Neuronal stem cell (in vitro differentiated cells): ENCODE data around the gene ZFHX3.

Experiments
- DNase-seq: peaks from one replicate; pipeline ENCODE4 v3.0.0-alpha.2; 2013; ENCODE audit warnings: low spot score
- H2AFZ ChIP-seq: one replicate; pipeline ENCODE4 v1.6.1; 2013; ENCODE audit warnings: mild to moderate bottlenecking, low read length, inconsistent platforms
- H2AK5ac ChIP-seq: 2 replicates; pipeline ENCODE4 v1.6.1; 2013; ENCODE audit warnings: low read depth, mild to moderate bottlenecking, inconsistent platforms, low read length, moderate library complexity, mixed read lengths
- H2BK120ac ChIP-seq: 2 replicates; pipeline ENCODE4 v1.6.1; 2013; ENCODE audit warnings: low read depth, mild to moderate bottlenecking, inconsistent platforms, low read length, moderate library complexity, mixed read lengths
- H2BK12ac ChIP-seq: one replicate; pipeline ENCODE4 v1.6.1; 2013; ENCODE audit warnings: low read length, inconsistent platforms
- H2BK15ac ChIP-seq: 2 replicates; pipeline ENCODE4 v1.6.1; 2013; ENCODE audit warnings: mild to moderate bottlenecking, low read length, inconsistent platforms, mixed read lengths
- H2BK5ac ChIP-seq: one replicate; pipeline ENCODE4 v1.6.1; 2013; ENCODE audit warnings: inconsistent platforms, mild to moderate bottlenecking, low read length, moderate library complexity
- H3K14ac ChIP-seq: one replicate; pipeline ENCODE4 v1.6.1; 2013; ENCODE audit warnings: low read length, inconsistent platforms
- H3K18ac ChIP-seq: 2 replicates; pipeline ENCODE4 v1.6.1; 2013; ENCODE audit warnings: low read length, inconsistent platforms
- H3K23ac ChIP-seq: 2 replicates; pipeline ENCODE4 v1.6.1; 2013; ENCODE audit warnings: low read depth, mild to moderate bottlenecking, mixed read lengths, low read length, inconsistent platforms; ENCODE audit not compliant: poor library complexity
- H3K27ac ChIP-seq: replicated peaks from 3 replicates; pipeline ENCODE4 v1.5.1; 2013; ENCODE audit warnings: low read length, inconsistent platforms
- H3K27me3 ChIP-seq, 3 experiments: 2 replicates each; pipeline ENCODE4 v1.6.1; 2013; ENCODE audit warnings: low read length in 3 of 3, mild to moderate bottlenecking in 2 of 3, inconsistent platforms in 1 of 3, low read depth in 1 of 3, mixed read lengths in 1 of 3, moderate library complexity in 1 of 3; ENCODE audit not compliant: control insufficient read depth in 3 of 3, insufficient read depth in 3 of 3
- H3K36me3 ChIP-seq, 2 donors: replicated peaks in 1 of 2; 2 replicates each; pipeline ENCODE4 v1.6.1; 2013; ENCODE audit warnings: low read length in 2 of 2; ENCODE audit not compliant: control insufficient read depth in 2 of 2, insufficient read depth in 2 of 2
- H3K4ac ChIP-seq: 2 replicates; pipeline ENCODE4 v1.6.1; 2013; ENCODE audit warnings: inconsistent platforms, mild to moderate bottlenecking, low read length, moderate library complexity
- H3K4me1 ChIP-seq, 2 donors: 1 replicate in 1 of 2; 2 replicates in 1 of 2; pipeline ENCODE4 v1.6.1; 2013; ENCODE audit warnings: low read length in 2 of 2, low read depth in 1 of 2; ENCODE audit not compliant: control insufficient read depth in 2 of 2, insufficient read depth in 1 of 2
- H3K4me2 ChIP-seq: one replicate; pipeline ENCODE4 v1.6.1; 2013; ENCODE audit warnings: mild to moderate bottlenecking, low read length, inconsistent platforms; ENCODE audit not compliant: insufficient read depth, poor library complexity, severe bottlenecking
- H3K4me3 ChIP-seq, 2 donors: 2 replicates each; pipeline ENCODE4 v1.5.1; 2013; ENCODE audit warnings: low read length in 2 of 2, mild to moderate bottlenecking in 2 of 2, inconsistent platforms in 1 of 2, moderate library complexity in 1 of 2
- H3K79me1 ChIP-seq: one replicate; pipeline ENCODE4 v1.6.1; 2013; ENCODE audit warnings: low read depth, mild to moderate bottlenecking, inconsistent platforms, low read length, moderate library complexity
- H3K9ac ChIP-seq: one replicate; pipeline ENCODE4 v1.6.1; 2013; ENCODE audit warnings: mild to moderate bottlenecking, low read depth, low read length, inconsistent platforms; ENCODE audit not compliant: poor library complexity
- H3K9me3 ChIP-seq, 2 donors: replicated peaks in 1 of 2; 2 replicates each; pipeline versions ENCODE3 to v1.6.1; 2013; ENCODE audit warnings: low read length in 2 of 2, mild to moderate bottlenecking in 2 of 2, inconsistent platforms in 1 of 2, low read depth in 1 of 2, mixed read lengths in 1 of 2, moderate library complexity in 1 of 2; ENCODE audit not compliant: control insufficient read depth in 2 of 2, insufficient read depth in 1 of 2
- H4K8ac ChIP-seq: one replicate; pipeline ENCODE4 v1.6.1; 2013; ENCODE audit warnings: low read depth, mild to moderate bottlenecking, inconsistent platforms, low read length, moderate library complexity
- H4K91ac ChIP-seq: one replicate; pipeline ENCODE4 v1.6.1; 2013; ENCODE audit warnings: low read length, low read depth, mild to moderate bottlenecking, inconsistent platforms; ENCODE audit not compliant: poor library complexity
- WGBS, 2 donors: extraction: QIAGEN DNeasy Blood & Tissue Kit; methylation state at CpG; one replicate each; pipeline ENCODE4 v1.1.7; 2013; ENCODE audit warnings: missing lambda C conversion rate in 2 of 2, mixed read lengths in 1 of 2; ENCODE audit not compliant: insufficient read length in 2 of 2, insufficient replicate concordance in 1 of 2; ENCODE audit errors: extremely low coverage in 2 of 2; 5-methylcytosine and 5-hydroxymethylcytosine counted together

Gene ZFHX3

DNA sequence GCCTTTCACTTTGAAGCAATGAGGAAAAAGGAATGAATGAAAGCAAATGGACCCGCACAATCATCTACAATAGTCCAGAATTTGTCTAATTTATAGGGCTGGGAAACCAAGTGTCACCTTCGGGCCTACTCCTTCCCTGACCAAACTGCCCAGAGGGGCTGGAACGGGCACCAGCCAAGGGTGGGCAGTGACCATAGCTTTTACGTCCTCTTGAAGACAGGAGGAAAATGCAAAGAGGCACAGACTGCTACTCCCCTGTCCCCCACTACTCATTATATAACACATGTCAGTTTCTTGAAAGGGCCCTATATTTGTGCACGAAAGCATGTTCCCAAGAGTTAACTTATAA lies 122.3 kb downstream of the ZFHX3 start:
- Histone ChIP-seq H3K4me2 (no peak overlapping the region), H2BK5ac (no peak overlapping the region), H3K4ac (no peak overlapping the region), H2BK12ac (no peak overlapping the region), H3K9ac (no peak overlapping the region), H2BK120ac (no peak overlapping the region), H3K27ac (no peak overlapping the region), H3K27me3 (no peaks in the 10 kb centered on the region), H4K8ac (no peak overlapping the region), H3K4me1 (peaks cover 9 to 21% of the 10 kb centered on the region in 2 donors), H3K18ac (no peak overlapping the region), H3K79me1 (no peaks in the 10 kb centered on the region), H3K36me3 (no peaks in the 10 kb centered on the region), H2BK15ac (no peak overlapping the region), H3K14ac (no peak overlapping the region), H3K9me3 (peaks cover 0 to 1% of the 10 kb centered on the region in 2 donors), H2AK5ac (no peak overlapping the region), H3K23ac (no peak overlapping the region), H3K4me3 (no peak overlapping the region), H2AFZ (no peak overlapping the region), H4K91ac (no peak overlapping the region)
- WGBS, 2 donors: no CpG with 5 or more reads among the region's 5 CpGs
- DNase-seq: no peak

DNA sequence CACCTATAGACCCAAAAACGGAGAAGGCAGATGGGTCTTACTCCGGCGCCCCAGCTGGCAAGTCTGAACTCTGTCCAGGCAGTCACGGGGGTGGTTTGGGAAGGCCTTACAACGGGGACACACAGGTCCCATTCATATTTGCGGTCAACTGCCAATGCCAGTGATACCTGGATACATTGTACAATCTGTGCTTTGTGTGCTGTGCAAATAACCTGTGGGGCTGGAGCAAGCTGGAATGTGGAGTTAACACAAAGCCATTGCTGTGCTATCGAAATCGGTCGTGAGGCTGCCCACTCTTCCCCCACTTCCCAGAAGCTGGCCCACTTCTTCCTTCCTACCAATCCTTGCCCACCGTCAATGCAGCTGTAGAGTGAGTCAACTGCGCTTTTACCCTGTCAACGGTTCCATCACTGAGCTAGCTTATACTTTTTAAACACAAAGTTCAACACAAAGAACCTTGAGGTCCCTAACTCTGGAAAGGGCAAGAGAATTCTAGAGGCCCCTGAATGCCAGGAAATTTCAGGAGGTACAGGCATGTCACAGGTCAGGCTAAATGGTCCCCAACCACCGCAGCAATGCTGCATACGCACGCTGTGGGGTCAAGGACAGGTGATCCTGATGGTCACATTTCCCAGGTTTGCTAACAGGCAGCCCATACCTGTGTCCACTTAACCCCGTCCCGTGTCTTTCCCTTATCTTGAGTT lies 122.8 kb downstream of the ZFHX3 start:
- Histone ChIP-seq H3K23ac (no peak overlapping the region), H3K4me3 (no peak overlapping the region), H2BK12ac (no peak overlapping the region), H3K14ac (no peak overlapping the region), H3K36me3 (no peaks in the 10 kb centered on the region), H3K79me1 (no peaks in the 10 kb centered on the region), H3K27me3 (no peaks in the 10 kb centered on the region), H3K9ac (no peak overlapping the region), H3K18ac (no peak overlapping the region), H2BK5ac (no peak overlapping the region), H3K9me3 (peaks cover 0 to 1% of the 10 kb centered on the region in 2 donors), H3K27ac (no peak overlapping the region), H3K4me1 (peaks cover 9 to 18% of the 10 kb centered on the region in 2 donors), H2AK5ac (no peak overlapping the region), H2BK120ac (no peak overlapping the region), H4K91ac (no peak overlapping the region), H3K4ac (no peak overlapping the region), H4K8ac (no peak overlapping the region), H2BK15ac (no peak overlapping the region), H2AFZ (no peak overlapping the region), H3K4me2 (no peak overlapping the region)
- no CpG with 5 or more reads among the region's 17 CpGs for WGBS, 2 donors
- no peak for DNase-seq

DNA sequence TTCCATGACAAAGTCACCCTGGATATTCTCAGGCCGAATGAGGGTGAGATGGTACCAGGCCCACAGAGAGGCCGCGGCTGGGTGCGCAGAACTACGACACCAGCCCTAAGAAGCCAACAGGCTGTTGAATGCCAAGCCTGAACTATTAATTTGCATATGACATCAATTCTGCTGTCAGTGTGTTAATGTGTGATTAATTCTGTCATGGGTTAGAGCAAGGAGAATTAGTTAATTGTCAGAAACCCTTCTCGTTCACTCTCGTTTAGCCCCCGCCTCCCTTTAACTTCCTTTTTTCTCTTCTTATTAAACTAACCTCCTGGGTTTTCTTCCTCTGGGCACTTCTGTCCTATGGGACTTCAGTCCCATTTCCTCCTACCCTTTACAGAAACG lies 123.4 kb downstream of the ZFHX3 start:
- H3K4ac ChIP-seq: no peak overlapping the region
- no peak overlapping the region for H3K27ac ChIP-seq
- H3K79me1 ChIP-seq: no peaks in the 10 kb centered on the region
- no peak overlapping the region for H3K4me3 ChIP-seq
- H2BK15ac ChIP-seq: no peak overlapping the region
- H3K36me3 ChIP-seq: no peaks in the 10 kb centered on the region
- no peak overlapping the region for H3K9ac ChIP-seq
- DNase-seq: no peak
- no peak overlapping the region for H3K18ac ChIP-seq
- H4K8ac ChIP-seq: no peak overlapping the region
- no peak overlapping the region for H2BK120ac ChIP-seq
- H3K4me1 ChIP-seq: peaks cover 8 to 18% of the 10 kb centered on the region in 2 donors
- no peak overlapping the region for H3K14ac ChIP-seq
- WGBS, 2 donors: no CpG with 5 or more reads among the region's 9 CpGs
- H2BK5ac ChIP-seq: no peak overlapping the region
- no peak overlapping the region for H2AK5ac ChIP-seq
- no peaks in the 10 kb centered on the region for H3K27me3 ChIP-seq
- H2BK12ac ChIP-seq: no peak overlapping the region
- H3K4me2 ChIP-seq: no peak overlapping the region
- H2AFZ ChIP-seq: no peak overlapping the region
- H4K91ac ChIP-seq: no peak overlapping the region
- H3K9me3 ChIP-seq: no peaks in the 10 kb centered on the region
- H3K23ac ChIP-seq: no peak overlapping the region

DNA sequence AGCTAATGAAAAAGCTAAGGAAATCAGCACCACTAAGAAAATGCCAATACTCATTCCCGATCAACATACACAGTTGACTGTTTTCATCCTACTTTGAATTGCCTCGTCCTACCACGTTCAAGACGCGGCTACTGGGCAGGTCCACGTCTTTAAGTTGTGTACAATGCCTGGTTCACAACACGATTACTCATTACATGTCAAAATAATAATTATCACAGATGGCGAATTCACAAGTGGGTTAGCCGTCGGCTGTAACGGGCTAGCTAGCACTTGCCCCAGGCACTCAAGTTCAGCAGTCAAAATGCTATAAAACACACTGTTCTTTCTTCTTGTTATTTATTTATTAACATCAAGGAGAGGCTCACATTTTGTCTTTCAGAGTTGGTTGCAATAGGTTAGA lies 124.2 kb downstream of the ZFHX3 start:
- Histone ChIP-seq H3K14ac (no peak overlapping the region), H2BK15ac (no peak overlapping the region), H3K4me2 (no peak overlapping the region), H4K8ac (no peak overlapping the region), H3K27ac (no peak overlapping the region), H3K9ac (no peak overlapping the region), H3K4ac (no peak overlapping the region), H3K4me1 (peaks cover 7 to 18% of the 10 kb centered on the region in 2 donors), H2AFZ (no peak overlapping the region), H4K91ac (no peak overlapping the region), H2BK12ac (no peak overlapping the region), H3K79me1 (no peaks in the 10 kb centered on the region), H3K27me3 (no peaks in the 10 kb centered on the region), H2AK5ac (no peak overlapping the region), H2BK5ac (no peak overlapping the region), H3K36me3 (no peaks in the 10 kb centered on the region), H3K23ac (no peak overlapping the region), H3K9me3 (no peaks in the 10 kb centered on the region), H3K18ac (no peak overlapping the region), H2BK120ac (no peak overlapping the region), H3K4me3 (no peak overlapping the region)
- WGBS, 2 donors: no CpG with 5 or more reads among the region's 11 CpGs
- no peak for DNase-seq
